ENCODE results near the gene TGFBR2. TPM values are rescaled to one million over a fixed set of nuclear protein-coding genes. Genes with fewer than 3 reads are reported as not detected.

Gene TGFBR2
- total and polyA plus RNA-seq, 2 of the 13 experiments (the other 11 are each of a cell fraction or from before 2014, with no cell fraction given): 82.2 to 187 TPM

GRCh38 chr3:30741889-30742288 lies 135.5 kb downstream of the TGFBR2 start:
- Histone ChIP-seq H2AFZ (ENCODE audit: low read length) (no peak overlapping the region), H3K4me1 (ENCODE audit: insufficient read depth, low read length) (no peaks in the 10 kb centered on the region), H3K9me3 (ENCODE audit: low read length) (no peaks in the 10 kb centered on the region), H3K4me2 (ENCODE audit: low read depth, low read length) (no peak overlapping the region), H4K20me1 (ENCODE audit: insufficient read depth, low read length) (no peaks in the 10 kb centered on the region), H3K79me2 (ENCODE audit: insufficient read depth, low read length) (no peaks in the 10 kb centered on the region), H3K27me3 (ENCODE audit: control insufficient read depth in 1 of 2, insufficient read depth in 2 of 2, low read length in 2 of 2) (peaks cover 0 to 3% of the 10 kb centered on the region in 2 experiments; a peak in 1 of 5 replicates), H3K9ac (ENCODE audit: insufficient read depth, low read depth, low read length) (no peak overlapping the region), H3K27ac (ENCODE audit: extremely low read length, insufficient read depth, low read length) (no peak overlapping the region), H3K36me3 (replicated peaks in 1 of 2; ENCODE audit: control insufficient read depth in 1 of 2, insufficient read depth in 2 of 2, low read length in 2 of 2) (no peaks in the 10 kb centered on the region), H3K4me3 (replicated peaks in 1 of 3; ENCODE audit: insufficient read depth in 1 of 3, low read depth in 2 of 3, low read length in 3 of 3) (no peak overlapping the region)
- WGBS (ENCODE audit: low lambda C conversion rate): 64% methylated on average over 2 of the region's 2 CpGs
- POLR2A ChIA-PET: no interaction called here
- DNase-seq (ENCODE audit: low spot score) (no peak), FAIRE-seq (no peak), ATAC-seq (no peak)
- BruUV-seq (replicated peaks): no TSS peak
- TF ChIP-seq NFYB (CRISPR knock-in tag; IDR thresholded peaks at IDR 0.05): no peak
- CTCF ChIA-PET (ENCODE audit: low intra/inter-chr PET ratio, low total read pairs): no interaction called here
- in situ Hi-C loops (cut with HindIII; ENCODE audit: extremely low pct_ligation_motif_present, low pct_unique_long_range_greater_than_20kb): no loop called here
- intact Hi-C loops (cut with micrococcal nuclease; ENCODE audit: unreplicated experiment): no loop called here

GRCh38 chr3:30742796-30743619 lies 136.6 kb downstream of the TGFBR2 start:
- no peak for TF ChIP-seq MYPOP (CRISPR knock-in tag; IDR thresholded peaks at IDR 0.05)
- TF ChIP-seq ZBTB39 (CRISPR knock-in tag; IDR thresholded peaks at IDR 0.05): no peak
- TF ChIP-seq SAFB2 (CRISPR knock-in tag; IDR thresholded peaks at IDR 0.05; ENCODE audit: borderline replicate concordance, low read depth): no peak
- TF ChIP-seq RAD51 (IDR thresholded peaks at IDR 0.05; ENCODE audit: borderline replicate concordance): no peak
- TF ChIP-seq ZNF790 (CRISPR knock-in tag; IDR thresholded peaks at IDR 0.05; ENCODE audit: borderline replicate concordance): no peak
- ChIA-PET CTCF (ENCODE audit: low intra/inter-chr PET ratio, low total read pairs) (no interaction called here), POLR2A (no interaction called here)
- DNase-seq (ENCODE audit: low spot score) (no peak), FAIRE-seq (no peak), ATAC-seq (no peak)
- H3K27me3 ChIP-seq (ENCODE audit: control insufficient read depth in 1 of 2, insufficient read depth in 2 of 2, low read length in 2 of 2): no peaks in the 10 kb centered on the region
- H4K20me1 ChIP-seq (ENCODE audit: insufficient read depth, low read length): no peaks in the 10 kb centered on the region
- H3K27ac ChIP-seq (ENCODE audit: extremely low read length, insufficient read depth, low read length): no peak overlapping the region
- no peaks in the 10 kb centered on the region for H3K79me2 ChIP-seq (ENCODE audit: insufficient read depth, low read length)
- H3K9ac ChIP-seq (ENCODE audit: insufficient read depth, low read depth, low read length): no peak overlapping the region
- in situ Hi-C loops (cut with HindIII; ENCODE audit: extremely low pct_ligation_motif_present, low pct_unique_long_range_greater_than_20kb): no loop called here
- BruUV-seq (replicated peaks): no TSS peak
- H3K4me1 ChIP-seq (ENCODE audit: insufficient read depth, low read length): no peaks in the 10 kb centered on the region
- H3K36me3 ChIP-seq (replicated peaks in 1 of 2; ENCODE audit: control insufficient read depth in 1 of 2, insufficient read depth in 2 of 2, low read length in 2 of 2): no peaks in the 10 kb centered on the region
- intact Hi-C loops (cut with micrococcal nuclease; ENCODE audit: unreplicated experiment): no loop called here
- WGBS (ENCODE audit: low lambda C conversion rate): 50% methylated on average over 4 of the region's 4 CpGs
- H3K9me3 ChIP-seq (ENCODE audit: low read length): no peaks in the 10 kb centered on the region
- H3K4me3 ChIP-seq (replicated peaks in 1 of 3; ENCODE audit: insufficient read depth in 1 of 3, low read depth in 2 of 3, low read length in 3 of 3): no peak overlapping the region
- no peak overlapping the region for H3K4me2 ChIP-seq (ENCODE audit: low read depth, low read length)
- no peak overlapping the region for H2AFZ ChIP-seq (ENCODE audit: low read length)

All from HepG2 (cell line).